ENCODE measurements around the gene PTPRN2.

GRCh38 chr7:157596026-157596425, 991.6 kb downstream of the PTPRN2 start:
- TF ChIP-seq POLR2A (IDR thresholded peaks at IDR 0.05) (no peak), CTCF (IDR thresholded peaks at IDR 0.05) (no peak)
